Gastrocnemius medialis (tissue), 4 donors: ENCODE measurements around the gene IFFO2. TPM values are rescaled to one million over a fixed set of nuclear protein-coding genes. Genes with fewer than 3 reads are reported as not detected.

Source experiments
- ATAC-seq, 2 donors: fragments of 150-250 bp; one replicate each; pipeline ENCODE4 v1.9.1; 2016
- DNase-seq, 2 donors: peaks; one replicate each; pipeline ENCODE4 v3.0.0-alpha.2; 2019
- H3K27ac ChIP-seq, 4 donors: fragments of 200-600 bp; sonication (generic); 1 replicate in 1 of 4; 2 replicates in 3 of 4; pipeline ENCODE4 v1.5.1; 2016 to 2018; ENCODE audit warnings: mild to moderate bottlenecking in 2 of 4, moderate library complexity in 1 of 4
- H3K27me3 ChIP-seq, 3 donors: fragments of 200-600 bp; sonication (generic) in 2 of 3; 1 replicate in 1 of 3; 2 replicates in 2 of 3; pipeline versions ENCODE4 v1.5.1 to v1.6.0; 2016 to 2019; ENCODE audit warnings: mild to moderate bottlenecking in 1 of 3, moderate library complexity in 1 of 3
- H3K36me3 ChIP-seq, 2 donors: fragments of 200-600 bp; sonication (generic) in 1 of 2; one replicate each; pipeline ENCODE4 v1.5.1; 2017 to 2018
- H3K4me1 ChIP-seq, 2 donors: fragments of 200-600 bp; sonication (generic) in 1 of 2; one replicate each; pipeline ENCODE4 v1.5.1; 2016 to 2017; ENCODE audit warnings: mild to moderate bottlenecking in 2 of 2
- H3K4me3 ChIP-seq, 4 donors: fragments of 200-600 bp; sonication (generic) in 3 of 4; 1 replicate in 1 of 4; 2 replicates in 3 of 4; pipeline ENCODE4 v1.5.1; 2016 to 2019; ENCODE audit warnings: mild to moderate bottlenecking in 2 of 4
- H3K9me3 ChIP-seq, 3 donors: fragments of 200-600 bp; sonication (generic) in 2 of 3; 1 replicate in 1 of 3; 2 replicates in 2 of 3; pipeline ENCODE4 v1.5.1; 2016 to 2019
- POLR2A ChIP-seq, 2 donors: fragments of 450-650 bp; IDR thresholded peaks; one replicate each; pipeline ENCODE4 v1.6.1; 2017; ENCODE audit warnings: antibody characterized with exemption in 2 of 2, mild to moderate bottlenecking in 2 of 2, moderate library complexity in 2 of 2
- in situ Hi-C, 4 donors: fragments of 200-750 bp; cut with MboI; loops; one replicate each; pipeline versions ENCODE4 v1.15.0 to v1.8.0; 2017; ENCODE audit warnings: low sequenced_read_pairs in 4 of 4
- intact Hi-C: fragments of 100-400 bp; cut with DNase I; formaldehyde crosslinking; loops from one replicate; pipeline ENCODE4 v1.15.1; 2023; ENCODE audit warnings: low total_unique reads
- total RNA-seq, 4 donors: library from RNA; depleted of rRNA; stranded (reverse); fragments of >200 nt; gene quantifications; one replicate each; pipeline versions ENCODE4 v1.1.0 to v1.2.3, GENCODE V29; 2016
- TF ChIP-seq, protein P1 (sequence below), 5 experiments: fragments of 450-650 bp in 3 of 5; fragments of 200-600 bp in 2 of 5; sonication (generic) in 2 of 5; IDR thresholded peaks in 4 of 5; conservative IDR thresholded peaks in 1 of 5; 1 replicate in 4 of 5; 2 replicates in 1 of 5; pipeline ENCODE4 v1.5.1; 2016 to 2019; ENCODE audit warnings: antibody characterized with exemption in 5 of 5, mild to moderate bottlenecking in 3 of 5, moderate library complexity in 3 of 5

IFFO2 gene
- total RNA-seq, 4 donors from 2014 or later: 2.1 to 16.3 (median 5.7) TPM

DNA sequence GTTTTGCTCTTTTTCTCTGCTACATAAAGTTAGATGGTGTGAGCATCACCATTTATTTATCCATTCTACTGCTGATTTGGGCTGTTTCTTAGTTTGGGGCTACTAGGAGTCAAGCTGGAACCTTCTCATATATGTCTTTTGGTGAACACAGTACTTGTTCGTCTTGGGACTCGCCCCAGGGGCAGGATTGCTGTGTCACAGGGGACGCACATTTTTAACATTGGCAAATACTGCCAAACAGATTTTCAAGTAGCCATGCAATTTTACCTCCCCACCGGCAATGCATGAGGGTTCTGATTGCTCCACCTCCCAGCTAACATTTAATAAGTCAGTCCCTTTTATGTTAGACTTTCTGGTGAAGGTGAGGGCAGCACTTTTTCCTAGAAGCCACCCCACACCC lies 7.5 kb upstream of the IFFO2 start:
- intact Hi-C loops: no loop called here
- in situ Hi-C loops: no loop called here
- no peaks in the 10 kb centered on the region for H3K36me3 ChIP-seq
- no peak overlapping the region for H3K4me3 ChIP-seq
- no peak overlapping the region for H3K27ac ChIP-seq
- ATAC-seq: no peak
- DNase-seq: no peak
- H3K27me3 ChIP-seq: no peaks in the 10 kb centered on the region
- H3K4me1 ChIP-seq: no peaks in the 10 kb centered on the region
- no peak for TF ChIP-seq POLR2A (IDR thresholded peaks at IDR 0.05)
- TF ChIP-seq, protein P1, sequence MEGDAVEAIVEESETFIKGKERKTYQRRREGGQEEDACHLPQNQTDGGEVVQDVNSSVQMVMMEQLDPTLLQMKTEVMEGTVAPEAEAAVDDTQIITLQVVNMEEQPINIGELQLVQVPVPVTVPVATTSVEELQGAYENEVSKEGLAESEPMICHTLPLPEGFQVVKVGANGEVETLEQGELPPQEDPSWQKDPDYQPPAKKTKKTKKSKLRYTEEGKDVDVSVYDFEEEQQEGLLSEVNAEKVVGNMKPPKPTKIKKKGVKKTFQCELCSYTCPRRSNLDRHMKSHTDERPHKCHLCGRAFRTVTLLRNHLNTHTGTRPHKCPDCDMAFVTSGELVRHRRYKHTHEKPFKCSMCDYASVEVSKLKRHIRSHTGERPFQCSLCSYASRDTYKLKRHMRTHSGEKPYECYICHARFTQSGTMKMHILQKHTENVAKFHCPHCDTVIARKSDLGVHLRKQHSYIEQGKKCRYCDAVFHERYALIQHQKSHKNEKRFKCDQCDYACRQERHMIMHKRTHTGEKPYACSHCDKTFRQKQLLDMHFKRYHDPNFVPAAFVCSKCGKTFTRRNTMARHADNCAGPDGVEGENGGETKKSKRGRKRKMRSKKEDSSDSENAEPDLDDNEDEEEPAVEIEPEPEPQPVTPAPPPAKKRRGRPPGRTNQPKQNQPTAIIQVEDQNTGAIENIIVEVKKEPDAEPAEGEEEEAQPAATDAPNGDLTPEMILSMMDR (IDR thresholded peaks at IDR 0.05 in 4 of 5, conservative IDR thresholded peaks at IDR 0.05 in 1 of 5): no peak
- no peaks in the 10 kb centered on the region for H3K9me3 ChIP-seq

DNA sequence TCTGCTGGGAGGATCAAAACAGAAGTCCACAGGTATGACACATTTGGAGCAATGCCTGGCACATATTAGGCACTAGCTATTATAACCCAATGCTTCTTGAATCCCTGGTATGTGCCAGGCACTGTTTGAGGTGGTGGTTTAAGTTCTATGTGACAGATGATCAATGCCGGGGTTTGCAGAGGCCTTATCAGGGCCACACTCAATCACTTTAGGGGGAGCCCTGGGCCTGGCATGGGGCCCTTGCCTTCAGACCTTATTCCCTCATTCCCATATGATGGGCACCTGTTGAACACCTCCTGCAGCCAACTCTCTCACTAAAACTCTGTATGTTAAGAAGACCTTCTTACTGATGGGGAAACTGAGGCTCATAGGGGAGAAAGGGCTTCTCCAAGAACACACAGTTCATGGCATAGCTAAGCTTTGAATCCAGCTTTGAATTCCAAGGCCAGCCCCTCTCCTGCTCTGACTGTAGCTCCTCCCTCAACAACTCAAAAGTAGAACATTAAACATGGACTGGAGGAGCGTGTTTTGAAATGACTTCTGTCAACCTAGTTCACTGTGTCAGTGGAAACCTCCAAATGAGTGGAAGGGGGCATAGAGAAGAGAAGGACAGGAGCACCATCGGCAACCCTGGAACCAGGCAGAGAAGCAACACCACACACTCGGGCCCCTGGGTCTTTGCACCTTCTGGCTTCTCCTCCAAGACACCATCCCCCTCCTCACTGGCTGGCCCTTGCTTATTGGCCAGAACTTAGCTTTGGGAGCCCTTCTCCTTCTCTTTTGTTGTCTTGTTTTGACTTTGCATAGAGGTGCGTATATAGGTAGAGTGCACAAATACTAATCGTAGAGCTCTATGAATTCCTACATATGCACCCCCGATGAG lies 6.6 kb upstream of the IFFO2 start:
- TF ChIP-seq, protein P1 (IDR thresholded peaks at IDR 0.05 in 4 of 5, conservative IDR thresholded peaks at IDR 0.05 in 1 of 5): no peak
- TF ChIP-seq POLR2A (IDR thresholded peaks at IDR 0.05): no peak
- no peaks in the 10 kb centered on the region for H3K4me1 ChIP-seq
- H3K36me3 ChIP-seq: no peaks in the 10 kb centered on the region
- in situ Hi-C loops: no loop called here
- intact Hi-C loops: no loop called here
- no peaks in the 10 kb centered on the region for H3K9me3 ChIP-seq
- no peaks in the 10 kb centered on the region for H3K27me3 ChIP-seq
- no peak for DNase-seq
- ATAC-seq: no peak
- H3K4me3 ChIP-seq: no peak overlapping the region
- no peak overlapping the region for H3K27ac ChIP-seq

DNA sequence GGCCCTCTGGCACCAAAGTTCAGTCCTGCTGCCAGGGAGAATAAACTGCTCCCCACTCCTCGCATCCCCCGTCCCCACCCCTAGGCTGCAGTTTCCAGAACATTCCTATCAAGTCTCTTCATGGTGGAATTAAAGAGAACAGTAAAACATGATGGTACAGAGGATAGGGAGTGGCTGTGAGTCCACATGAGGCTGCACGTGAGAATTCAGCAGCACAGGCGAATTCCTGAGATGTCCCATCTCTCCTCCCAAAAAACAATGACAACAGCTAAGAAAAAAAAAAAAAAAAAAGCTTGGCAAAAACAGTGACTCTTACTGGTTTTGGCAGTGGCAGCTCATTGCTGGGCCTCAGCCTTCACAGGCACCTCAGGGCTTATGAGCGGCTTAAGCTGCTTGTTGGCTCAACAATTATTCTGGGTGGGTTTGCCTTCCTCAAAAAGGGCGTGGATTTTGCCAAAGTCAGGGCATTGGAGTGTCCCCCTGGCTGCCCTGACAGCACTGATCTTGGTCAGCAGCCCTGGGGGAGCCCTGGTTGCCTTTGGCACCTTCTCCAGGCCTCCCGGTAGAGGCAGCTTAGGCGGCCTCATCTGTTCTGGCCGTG lies 5.7 kb upstream of the IFFO2 start:
- Histone ChIP-seq H3K9me3 (no peaks in the 10 kb centered on the region), H3K4me1 (peaks cover under 1 to 1% of the 10 kb centered on the region in 2 donors), H3K36me3 (no peaks in the 10 kb centered on the region), H3K27me3 (no peaks in the 10 kb centered on the region), H3K27ac (no peak overlapping the region), H3K4me3 (no peak overlapping the region)
- in situ Hi-C loops: no loop called here
- intact Hi-C loops: no loop called here
- peak; percentile 41 to 46 for ATAC-seq
- DNase-seq: no peak
- TF ChIP-seq POLR2A (IDR thresholded peaks at IDR 0.05): no peak
- TF ChIP-seq, protein P1 (IDR thresholded peaks at IDR 0.05 in 4 of 5, conservative IDR thresholded peaks at IDR 0.05 in 1 of 5): no peak

DNA sequence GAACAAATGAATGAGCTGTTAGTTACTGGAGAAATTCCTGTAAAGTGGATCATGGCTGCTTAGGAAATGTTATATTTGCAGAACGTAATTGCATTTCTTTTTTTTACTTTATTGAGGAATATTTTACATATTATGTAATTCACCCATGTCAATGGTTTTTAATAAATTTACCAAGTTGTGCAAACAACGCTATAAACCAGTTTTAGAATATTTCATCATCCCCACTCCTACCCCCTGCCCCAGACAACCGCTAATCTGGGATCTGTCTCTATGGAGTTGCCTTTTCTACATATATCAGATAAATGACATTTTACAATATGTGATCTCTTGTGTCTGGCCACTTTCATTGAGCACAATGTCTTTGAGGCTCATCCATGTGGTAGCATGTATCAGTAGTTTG lies 4.3 kb upstream of the IFFO2 start:
- in situ Hi-C loops (no loop called here), intact Hi-C loops (no loop called here)
- no peak overlapping the region for H3K4me3 ChIP-seq
- H3K9me3 ChIP-seq: no peaks in the 10 kb centered on the region
- H3K27ac ChIP-seq: no peak overlapping the region
- no peaks in the 10 kb centered on the region for H3K36me3 ChIP-seq
- ATAC-seq (no peak), DNase-seq (no peak)
- H3K4me1 ChIP-seq: peaks cover 4 to 5% of the 10 kb centered on the region in 2 donors
- no peaks in the 10 kb centered on the region for H3K27me3 ChIP-seq
- no peak for TF ChIP-seq POLR2A (IDR thresholded peaks at IDR 0.05)
- TF ChIP-seq, protein P1 (IDR thresholded peaks at IDR 0.05 in 4 of 5, conservative IDR thresholded peaks at IDR 0.05 in 1 of 5): no peak
